KMS-11 (cell line): ENCODE data around the gene TMEM128.
"Not testable (repeated sequence)": the region's sequence is repeated elsewhere in the genome, so short reads cannot be mapped to it uniquely, and the experiment has no call there.

ENCODE experiments used
- H2AFZ ChIP-seq: fragments of 200-600 bp; sonication (generic); 2 replicates; pipeline ENCODE4 v1.6.1; 2016; ENCODE audit warnings: antibody characterized with exemption, mixed run types, low read depth
- H3K27ac ChIP-seq: fragments of 200-600 bp; sonication (generic); 2 replicates; pipeline ENCODE4 v1.6.1; 2016; ENCODE audit warnings: mild to moderate bottlenecking, mixed run types
- H3K27me3 ChIP-seq: fragments of 200-600 bp; sonication (generic); 2 replicates; pipeline ENCODE4 v1.6.1; 2017; ENCODE audit warnings: mild to moderate bottlenecking, low read depth, mixed run types, moderate library complexity; ENCODE audit not compliant: insufficient read depth
- H3K36me3 ChIP-seq: fragments of 200-600 bp; sonication (generic); 2 replicates; pipeline ENCODE4 v1.6.1; 2017; ENCODE audit warnings: mild to moderate bottlenecking, mixed run types; ENCODE audit not compliant: insufficient read depth
- H3K4me1 ChIP-seq: fragments of 200-600 bp; sonication (generic); 2 replicates; pipeline ENCODE4 v1.6.1; 2016; ENCODE audit warnings: mild to moderate bottlenecking, low read depth, mixed run types; ENCODE audit not compliant: poor library complexity, severe bottlenecking
- H3K4me2 ChIP-seq: fragments of 200-600 bp; sonication (generic); 2 replicates; pipeline ENCODE4 v1.7.0; 2016; ENCODE audit warnings: mild to moderate bottlenecking, mixed run types
- H3K4me3 ChIP-seq: fragments of 200-600 bp; sonication (generic); IDR thresholded peaks from 2 replicates; pipeline ENCODE4 v1.6.1; 2017; ENCODE audit warnings: low read depth, low read length, mixed read lengths; ENCODE audit not compliant: insufficient read depth
- H3K79me2 ChIP-seq: fragments of 200-600 bp; sonication (generic); 2 replicates; pipeline ENCODE4 v1.6.1; 2016; ENCODE audit warnings: low read depth, mixed run types; ENCODE audit not compliant: insufficient read depth
- H3K9ac ChIP-seq: fragments of 200-600 bp; sonication (generic); 2 replicates; pipeline ENCODE4 v1.6.1; 2016; ENCODE audit warnings: mild to moderate bottlenecking, mixed run types
- H4K20me1 ChIP-seq: fragments of 200-600 bp; sonication (generic); 2 replicates; pipeline ENCODE4 v1.6.1; 2016; ENCODE audit warnings: mild to moderate bottlenecking, mixed run types; ENCODE audit not compliant: insufficient read depth
- TF ChIP-seq, protein P1 (sequence below): fragments of 200-600 bp; sonication (generic); conservative IDR thresholded peaks from 2 replicates; pipeline ENCODE4 v1.6.1; 2017; ENCODE audit warnings: low read depth, mild to moderate bottlenecking, antibody characterized with exemption, low read length, moderate library complexity, mixed read lengths

TMEM128 gene

DNA sequence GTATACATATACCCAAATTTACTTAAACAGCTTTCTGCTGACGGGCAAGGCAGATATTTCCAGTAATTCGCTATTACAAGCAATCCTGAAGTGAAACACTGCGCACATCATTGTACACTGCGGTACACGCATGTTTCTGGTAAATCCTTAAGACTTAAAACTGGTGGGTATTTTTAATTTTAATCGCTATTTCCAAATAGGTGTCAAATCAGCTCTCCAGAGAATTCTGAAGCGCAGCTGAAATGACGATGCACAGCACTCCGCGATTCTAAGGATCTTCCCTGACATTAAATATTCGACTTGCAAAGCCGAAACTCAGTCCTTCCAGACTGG, 361 bp downstream of the TMEM128 start:
- Histone ChIP-seq H4K20me1 (no peaks in the 10 kb centered on the region), H3K4me2 (peak overlapping the region; percentile 84), H3K27ac (peak overlapping the region; percentile 79), H3K9ac (peak overlapping the region; percentile 82), H3K27me3 (no peaks in the 10 kb centered on the region), H3K79me2 (no peaks in the 10 kb centered on the region), H2AFZ (peak overlapping the region; percentile 95), H3K4me3 (no peak overlapping the region), H3K36me3 (no peaks in the 10 kb centered on the region), H3K4me1 (peaks cover 3% of the 10 kb centered on the region)
- TF ChIP-seq, protein P1, sequence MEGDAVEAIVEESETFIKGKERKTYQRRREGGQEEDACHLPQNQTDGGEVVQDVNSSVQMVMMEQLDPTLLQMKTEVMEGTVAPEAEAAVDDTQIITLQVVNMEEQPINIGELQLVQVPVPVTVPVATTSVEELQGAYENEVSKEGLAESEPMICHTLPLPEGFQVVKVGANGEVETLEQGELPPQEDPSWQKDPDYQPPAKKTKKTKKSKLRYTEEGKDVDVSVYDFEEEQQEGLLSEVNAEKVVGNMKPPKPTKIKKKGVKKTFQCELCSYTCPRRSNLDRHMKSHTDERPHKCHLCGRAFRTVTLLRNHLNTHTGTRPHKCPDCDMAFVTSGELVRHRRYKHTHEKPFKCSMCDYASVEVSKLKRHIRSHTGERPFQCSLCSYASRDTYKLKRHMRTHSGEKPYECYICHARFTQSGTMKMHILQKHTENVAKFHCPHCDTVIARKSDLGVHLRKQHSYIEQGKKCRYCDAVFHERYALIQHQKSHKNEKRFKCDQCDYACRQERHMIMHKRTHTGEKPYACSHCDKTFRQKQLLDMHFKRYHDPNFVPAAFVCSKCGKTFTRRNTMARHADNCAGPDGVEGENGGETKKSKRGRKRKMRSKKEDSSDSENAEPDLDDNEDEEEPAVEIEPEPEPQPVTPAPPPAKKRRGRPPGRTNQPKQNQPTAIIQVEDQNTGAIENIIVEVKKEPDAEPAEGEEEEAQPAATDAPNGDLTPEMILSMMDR: no peak

GRCh38 chr4:4245172-4245571, 2.9 kb downstream of the TMEM128 start:
- H3K4me1 ChIP-seq: peaks cover 3% of the 10 kb centered on the region
- TF ChIP-seq, protein P1: no peak
- H3K4me3 ChIP-seq: no peak overlapping the region
- H3K27ac ChIP-seq: no peak overlapping the region
- H2AFZ ChIP-seq: no peak overlapping the region
- no peaks in the 10 kb centered on the region for H3K79me2 ChIP-seq
- H3K36me3 ChIP-seq: no peaks in the 10 kb centered on the region
- no peak overlapping the region for H3K4me2 ChIP-seq
- H3K27me3 ChIP-seq: no peaks in the 10 kb centered on the region
- no peak overlapping the region for H3K9ac ChIP-seq
- no peaks in the 10 kb centered on the region for H4K20me1 ChIP-seq

DNA sequence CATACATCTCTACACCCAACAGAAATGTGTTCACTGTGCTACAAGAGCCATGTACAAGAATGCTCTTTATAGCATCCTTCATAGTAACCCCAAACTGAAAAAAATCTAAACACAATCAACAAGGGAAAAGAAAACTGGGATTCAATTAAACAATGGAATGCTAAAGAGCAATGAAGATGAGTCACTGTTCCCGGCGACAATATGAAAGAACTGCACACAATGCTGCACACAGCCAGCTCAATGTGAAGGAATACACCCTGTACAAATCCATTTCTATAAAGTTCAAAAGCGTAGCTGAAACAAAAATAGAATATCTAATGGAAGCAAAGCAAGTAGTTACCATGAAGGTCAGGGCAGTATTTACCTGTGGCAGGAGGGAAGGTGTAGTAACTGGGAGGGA, 8.5 kb downstream of the TMEM128 start:
- H3K27me3 ChIP-seq, H2AFZ ChIP-seq, H3K4me1 ChIP-seq, H3K27ac ChIP-seq, H3K36me3 ChIP-seq, H3K4me2 ChIP-seq, H4K20me1 ChIP-seq, H3K9ac ChIP-seq, H3K79me2 ChIP-seq, H3K4me3 ChIP-seq: not testable (repeated sequence)

- no peaks in the 10 kb centered on the region for H3K27me3 ChIP-seq
- no peaks in the 10 kb centered on the region for H3K4me1 ChIP-seq
- H3K4me2 ChIP-seq: no peak overlapping the region
- no peaks in the 10 kb centered on the region for H4K20me1 ChIP-seq
- H3K9ac ChIP-seq: no peak overlapping the region
- H2AFZ ChIP-seq: no peak overlapping the region
- H3K36me3 ChIP-seq: no peaks in the 10 kb centered on the region
- TF ChIP-seq, protein P1: no peak
- no peak overlapping the region for H3K27ac ChIP-seq
- H3K79me2 ChIP-seq: no peaks in the 10 kb centered on the region
- H3K4me3 ChIP-seq: no peak overlapping the region
Observed at GRCh38 chr4:4233610-4234009, 14.4 kb downstream of the TMEM128 start.

DNA sequence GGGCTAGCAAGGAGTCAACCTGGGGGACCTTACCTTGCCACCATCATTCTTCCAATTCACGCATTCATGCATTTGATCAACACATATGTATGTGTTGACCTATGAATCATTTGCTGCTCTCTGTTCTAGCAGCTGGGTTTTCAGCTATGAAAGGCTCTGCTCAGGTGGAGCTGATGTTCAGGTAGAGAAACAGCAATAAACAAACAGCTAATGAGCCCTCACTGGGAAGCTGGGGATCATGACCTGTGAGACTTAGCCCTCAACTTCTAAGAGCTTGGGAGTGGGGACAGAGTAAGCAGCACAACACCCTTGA, 19.7 kb downstream of the TMEM128 start:
- H2AFZ ChIP-seq: no peak overlapping the region
- H3K4me3 ChIP-seq: no peak overlapping the region
- H3K36me3 ChIP-seq: no peaks in the 10 kb centered on the region
- H3K27me3 ChIP-seq: no peaks in the 10 kb centered on the region
- H3K4me1 ChIP-seq: no peaks in the 10 kb centered on the region
- no peak overlapping the region for H3K27ac ChIP-seq
- no peak overlapping the region for H3K4me2 ChIP-seq
- H3K79me2 ChIP-seq: no peaks in the 10 kb centered on the region
- TF ChIP-seq, protein P1: no peak
- no peaks in the 10 kb centered on the region for H4K20me1 ChIP-seq
- H3K9ac ChIP-seq: no peak overlapping the region
